ENCODE results near the gene SS18L1. TPM values are rescaled to one million over a fixed set of nuclear protein-coding genes. Genes with fewer than 3 reads are reported as not detected.

SS18L1 gene
- total RNA-seq, 2 experiments from 2014 or later, result 19.5 to 23.0 TPM

- ATAC-seq (peak; percentile 63), DNase-seq (peak; percentile 76)
- H3K9me3 Mint-ChIP-seq (ENCODE audit: low read depth), result no peaks in the 10 kb centered on the region
- H3K4me1 Mint-ChIP-seq, result peaks cover 42% of the 10 kb centered on the region
- H3K4me3 Mint-ChIP-seq, result no peak overlapping the region
- H3K27ac Mint-ChIP-seq, result peak overlapping the region; percentile 31
- CTCF ChIA-PET, result interaction anchor here (0.9 to 4.6 kb wide), 5 partner anchors 11 to 128 kb away, joined by 3 to 30 read pairs (median 7); no protein-coding TSS in a partner anchor
- H3K27me3 Mint-ChIP-seq, result no peaks in the 10 kb centered on the region
- peaks cover 57% of the 10 kb centered on the region for H3K36me3 Mint-ChIP-seq
Measured at GRCh38 chr20:62136283-62137091, 7.1 kb upstream of the SS18L1 start.

GRCh38 chr20:62137092-62137384, 6.5 kb upstream of the SS18L1 start:
- no peaks in the 10 kb centered on the region for H3K9me3 Mint-ChIP-seq (ENCODE audit: low read depth)
- H3K36me3 Mint-ChIP-seq, result peaks cover 55% of the 10 kb centered on the region
- CTCF ChIA-PET, result interaction anchor here (3.3 to 4.6 kb wide), 2 partner anchors 12 to 126 kb away, joined by 17 to 30 read pairs; no protein-coding TSS in a partner anchor
- DNase-seq, result no peak
- peak overlapping the region; percentile 31 for H3K27ac Mint-ChIP-seq
- no peaks in the 10 kb centered on the region for H3K27me3 Mint-ChIP-seq
- no peak for ATAC-seq
- H3K4me1 Mint-ChIP-seq, result peaks cover 46% of the 10 kb centered on the region
- no peak overlapping the region for H3K4me3 Mint-ChIP-seq

GRCh38 chr20:62137478-62138203, 5.9 kb upstream of the SS18L1 start:
- CTCF ChIA-PET, result interaction anchor here (0.8 to 1.1 kb wide), 2 partner anchors 127 to 128 kb away, joined by 3 to 5 read pairs; no protein-coding TSS in a partner anchor
- Mint-ChIP-seq H3K36me3 (peaks cover 54% of the 10 kb centered on the region), H3K4me1 (peaks cover 46% of the 10 kb centered on the region), H3K27ac (peak overlapping the region; percentile 31), H3K4me3 (no peak overlapping the region), H3K27me3 (no peaks in the 10 kb centered on the region), H3K9me3 (ENCODE audit: low read depth) (no peaks in the 10 kb centered on the region)
- no peak for DNase-seq
- ATAC-seq, result no peak

- H3K27ac Mint-ChIP-seq, result no peak overlapping the region
Measured at GRCh38 chr20:62138204-62138543, 5.4 kb upstream of the SS18L1 start.

GRCh38 chr20:62138912-62139311, 4.7 kb upstream of the SS18L1 start:
- no peak overlapping the region for H3K4me3 Mint-ChIP-seq
- ATAC-seq (no peak), DNase-seq (no peak)
- CTCF ChIA-PET, result no interaction called here
- no peak overlapping the region for H3K27ac Mint-ChIP-seq
- H3K36me3 Mint-ChIP-seq, result peaks cover 54% of the 10 kb centered on the region
- peaks cover 41% of the 10 kb centered on the region for H3K4me1 Mint-ChIP-seq
- no peaks in the 10 kb centered on the region for H3K27me3 Mint-ChIP-seq
- no peaks in the 10 kb centered on the region for H3K9me3 Mint-ChIP-seq (ENCODE audit: low read depth)

More at GRCh38 chr20:62138204-62138543, 5.4 kb upstream of the SS18L1 start:
- no peak overlapping the region for H3K4me3 Mint-ChIP-seq
- CTCF ChIA-PET, result interaction anchor here (0.8 to 1.1 kb wide), 2 partner anchors 127 to 128 kb away, joined by 3 to 5 read pairs; no protein-coding TSS in a partner anchor
- ATAC-seq (no peak), DNase-seq (no peak)
- no peaks in the 10 kb centered on the region for H3K27me3 Mint-ChIP-seq
- H3K9me3 Mint-ChIP-seq (ENCODE audit: low read depth), result no peaks in the 10 kb centered on the region
- H3K4me1 Mint-ChIP-seq, result peaks cover 44% of the 10 kb centered on the region
- peaks cover 54% of the 10 kb centered on the region for H3K36me3 Mint-ChIP-seq

- Mint-ChIP-seq H3K9me3 (ENCODE audit: low read depth) (no peaks in the 10 kb centered on the region), H3K27ac (no peak overlapping the region), H3K4me1 (peaks cover 42% of the 10 kb centered on the region), H3K27me3 (no peaks in the 10 kb centered on the region), H3K36me3 (peaks cover 51% of the 10 kb centered on the region), H3K4me3 (no peak overlapping the region)
- ATAC-seq (no peak), DNase-seq (no peak)
- CTCF ChIA-PET, result no interaction called here
Measured at GRCh38 chr20:62139636-62140035, 3.9 kb upstream of the SS18L1 start.

GRCh38 chr20:62141043-62141396, 2.5 kb upstream of the SS18L1 start:
- Mint-ChIP-seq H3K4me1 (peaks cover 54% of the 10 kb centered on the region), H3K9me3 (ENCODE audit: low read depth) (no peaks in the 10 kb centered on the region), H3K4me3 (peak overlapping the region; percentile 95), H3K36me3 (peaks cover 50% of the 10 kb centered on the region), H3K27ac (peak overlapping the region; percentile 91), H3K27me3 (no peaks in the 10 kb centered on the region)
- CTCF ChIA-PET, result interaction anchor here (1.3 to 2.5 kb wide), 6 partner anchors 19 to 130 kb away, joined by 4 to 20 read pairs (median 8); partner anchors contain the start of genes LSM14B, MTG2 and TAF4
- DNase-seq, result no peak
- ATAC-seq, result no peak

GRCh38 chr20:62141397-62142251, 1.9 kb upstream of the SS18L1 start:
- no peaks in the 10 kb centered on the region for H3K9me3 Mint-ChIP-seq (ENCODE audit: low read depth)
- peaks cover 55% of the 10 kb centered on the region for H3K4me1 Mint-ChIP-seq
- peaks cover 47% of the 10 kb centered on the region for H3K36me3 Mint-ChIP-seq
- CTCF ChIA-PET, result interaction anchor here (0.6 to 2.5 kb wide), 7 partner anchors 20 to 130 kb away, joined by 3 to 20 read pairs (median 7); partner anchors contain the start of genes LSM14B, MTG2 and TAF4
- H3K27ac Mint-ChIP-seq, result peak overlapping the region; percentile 91
- peak overlapping the region; percentile 95 for H3K4me3 Mint-ChIP-seq
- DNase-seq, result peak; percentile 61
- no peaks in the 10 kb centered on the region for H3K27me3 Mint-ChIP-seq
- no peak for ATAC-seq

GRCh38 chr20:62142252-62143080, 1.1 kb upstream of the SS18L1 start:
- Mint-ChIP-seq H3K9me3 (ENCODE audit: low read depth) (no peaks in the 10 kb centered on the region), H3K4me3 (peak overlapping the region; percentile 95), H3K4me1 (peaks cover 56% of the 10 kb centered on the region), H3K27me3 (no peaks in the 10 kb centered on the region), H3K27ac (peak overlapping the region; percentile 91), H3K36me3 (peaks cover 38% of the 10 kb centered on the region)
- ATAC-seq (peak; percentile 17), DNase-seq (no peak)
- CTCF ChIA-PET, result interaction anchor here (0.8 to 2.5 kb wide), 6 partner anchors 8 to 131 kb away, joined by 4 to 20 read pairs (median 8); partner anchors contain the start of genes LSM14B and TAF4

GRCh38 chr20:62143957-62144825, 622 bp downstream of the SS18L1 start:
- no peaks in the 10 kb centered on the region for H3K9me3 Mint-ChIP-seq (ENCODE audit: low read depth)
- H3K27ac Mint-ChIP-seq, result peak overlapping the region; percentile 54
- H3K27me3 Mint-ChIP-seq, result no peaks in the 10 kb centered on the region
- ATAC-seq (peak; percentile 14), DNase-seq (peak; percentile 67)
- H3K4me3 Mint-ChIP-seq, result peak overlapping the region; percentile 77
- H3K36me3 Mint-ChIP-seq, result peaks cover 25% of the 10 kb centered on the region
- CTCF ChIA-PET, result interaction anchor here (1.9 kb wide), 1 partner anchor 134 kb away, joined by 7 read pairs; no protein-coding TSS in a partner anchor
- H3K4me1 Mint-ChIP-seq, result peaks cover 48% of the 10 kb centered on the region

GRCh38 chr20:62145688-62146018, 2.1 kb downstream of the SS18L1 start:
- ATAC-seq (no peak), DNase-seq (no peak)
- peaks cover 13% of the 10 kb centered on the region for H3K36me3 Mint-ChIP-seq
- H3K4me1 Mint-ChIP-seq, result peaks cover 38% of the 10 kb centered on the region
- peak overlapping the region; percentile 18 for H3K4me3 Mint-ChIP-seq
- H3K27ac Mint-ChIP-seq, result no peak overlapping the region
- H3K27me3 Mint-ChIP-seq, result no peaks in the 10 kb centered on the region
- CTCF ChIA-PET, result interaction anchor here (1.9 kb wide), 1 partner anchor 135 kb away, joined by 7 read pairs; no protein-coding TSS in a partner anchor
- no peaks in the 10 kb centered on the region for H3K9me3 Mint-ChIP-seq (ENCODE audit: low read depth)
